Psoas muscle (tissue), 8 donors: ENCODE results near the gene LIX1L. TPM values are rescaled to one million over a fixed set of nuclear protein-coding genes. Genes with fewer than 3 reads are reported as not detected.

Experiments used
- ATAC-seq, 4 donors: fragments of 200-7000 bp; cut with Tn5 transposase; one replicate each; pipeline ENCODE4 v1.9.1; 2020; ENCODE audit warnings: moderate library complexity in 3 of 4, mild to moderate bottlenecking in 2 of 4
- DNase-seq, 2 donors: peaks; one replicate each; pipeline ENCODE4 v3.0.0-alpha.2; 2020
- H3K27ac ChIP-seq: fragments of 200-600 bp; one replicate; pipeline ENCODE4 v1.8.0; 2022
- H3K27me3 ChIP-seq, 3 donors: fragments of 200-600 bp in 1 of 3; one replicate each; pipeline versions ENCODE4 v1.6.1 to v1.8.0; 2013 to 2022; ENCODE audit warnings: low read length in 2 of 3, mild to moderate bottlenecking in 2 of 3, moderate library complexity in 1 of 3; ENCODE audit not compliant: insufficient read depth in 3 of 3
- H3K36me3 ChIP-seq, 2 donors: fragments of 200-600 bp in 1 of 2; one replicate each; pipeline versions ENCODE4 v1.6.1 to v1.8.0; 2013 to 2022; ENCODE audit warnings: low read depth in 1 of 2, mild to moderate bottlenecking in 1 of 2, moderate library complexity in 1 of 2; ENCODE audit not compliant: insufficient read depth in 1 of 2
- H3K4me1 ChIP-seq: fragments of 200-600 bp; one replicate; pipeline ENCODE4 v1.8.0; 2022
- H3K4me3 ChIP-seq: fragments of 200-600 bp; one replicate; pipeline ENCODE4 v1.8.0; 2022; ENCODE audit warnings: mild to moderate bottlenecking
- H3K9me3 ChIP-seq: fragments of 200-600 bp; one replicate; pipeline ENCODE4 v1.8.0; 2022
- CTCF ChIP-seq: fragments of 200-600 bp; IDR thresholded peaks from one replicate; pipeline ENCODE4 v1.8.0; 2022; ENCODE audit warnings: antibody characterized with exemption
- WGBS, 3 donors: extraction: QIAGEN DNeasy Blood & Tissue Kit; methylation state at CpG; one replicate each; pipeline versions ENCODE4 v1.1.6 to v1.1.7; 2013; 5-methylcytosine and 5-hydroxymethylcytosine counted together
- intact Hi-C, 2 donors: fragments of 100-400 bp; cut with DNase I; formaldehyde crosslinking; loops; one replicate each; pipeline versions ENCODE4 v1.11.0 to v1.14.2; 2022
- polyA plus RNA-seq, 3 donors: library from polyadenylated mRNA; stranded (reverse); fragments of 200-250 nt; gene quantifications; one replicate each; pipeline ENCODE4 v1.2.3, GENCODE V29; 2013
- total RNA-seq, 4 donors: library from RNA; stranded (reverse); fragmentation: NEBNext Ultra II Directional in 2 of 4; extraction: Animal tissue kit (Norgen Biotek cat#: 25700) in 2 of 4; gene quantifications; one replicate each; pipeline versions ENCODE4 v1.2.1 to v1.2.4, GENCODE V29; 2021 to 2023
- donor health status: healthy with polysubstance abuse.
- donor health status: DM: no; HTN: no; CAD: no; lungs with moderate emphysema.
- donor health status: Bipolar disorder and iron deficiency.
- donor health status: healthy.
- donor health status: DM: yes; HTN: yes; CAD: no.
- donor health status: DM: no; HTN: no; CAD: no.
- donor health status: DM: no; HTN: no; CAD: no.
- donor health status: DM: yes; HTN: yes; CAD: no.

Gene LIX1L
- total and polyA plus RNA-seq, 7 donors = 14.6 to 59.7 (median 28.1) TPM

GRCh38 chr1:145884675-145885074, 73.1 kb downstream of the LIX1L start:
- intact Hi-C loops = loop anchor here in 1 of 2 donors (5.0 kb wide), 1 partner anchor 83 kb away; no protein-coding TSS in a partner anchor
- TF ChIP-seq CTCF = no peak
- Histone ChIP-seq H3K27ac (no peak overlapping the region), H3K27me3 (no peaks in the 10 kb centered on the region), H3K4me3 (no peak overlapping the region), H3K4me1 (peaks cover 6% of the 10 kb centered on the region), H3K36me3 (no peaks in the 10 kb centered on the region), H3K9me3 (no peaks in the 10 kb centered on the region)
- 90 to 98% (median 91%) methylated on average over 1 of the region's 1 CpG for WGBS, 3 donors
- no peak for ATAC-seq
- DNase-seq = no peak

Other genes with a start within 250 kb of the LIX1L start
- not detected for gene CD160, start 238.5 kb downstream of the LIX1L start, total RNA-seq
- gene CD160, start 238.5 kb downstream of the LIX1L start, polyA plus RNA-seq = under 1 TPM in 1 of 3 donors, not detected in 2; 0.03 TPM
- 10 to 100 TPM; 44.5 to 81.6 (median 62.8) TPM for gene RNF115, start 133.9 kb downstream of the LIX1L start, total RNA-seq
- gene RNF115, start 133.9 kb downstream of the LIX1L start, polyA plus RNA-seq = 10 to 100 TPM in 2 of 3 donors, 1 to 10 TPM in 1; 3.2 to 52.6 (median 24.9) TPM
- 10 to 100 TPM; 13.2 to 21.8 (median 18.9) TPM for gene POLR3C, start 133.8 kb downstream of the LIX1L start, total RNA-seq
- 10 to 100 TPM in 1 of 3 donors, 1 to 10 TPM in 2; 8.6 to 16.8 (median 9.9) TPM for gene POLR3C, start 133.8 kb downstream of the LIX1L start, polyA plus RNA-seq
- 1 to 10 TPM; 1.4 to 2.9 (median 1.7) TPM for gene NUDT17, start 112.4 kb downstream of the LIX1L start, total RNA-seq
- gene NUDT17, start 112.4 kb downstream of the LIX1L start, polyA plus RNA-seq = 1 to 10 TPM; 1.6 to 2.7 (median 1.9) TPM
- 10 to 100 TPM in 3 of 4 donors, 1 to 10 TPM in 1; 9.7 to 18.2 (median 15.3) TPM for gene PIAS3, start 98.9 kb downstream of the LIX1L start, total RNA-seq
- gene PIAS3, start 98.9 kb downstream of the LIX1L start, polyA plus RNA-seq = 10 to 100 TPM; 14.4 to 26.2 (median 19.1) TPM
- 1 to 10 TPM; 2.6 to 6.0 (median 4.6) TPM for gene ANKRD35, start 72.2 kb downstream of the LIX1L start, total RNA-seq
- 10 to 100 TPM in 1 of 3 donors, 1 to 10 TPM in 2; 3.1 to 16.5 (median 7.8) TPM for gene ANKRD35, start 72.2 kb downstream of the LIX1L start, polyA plus RNA-seq
- gene ITGA10, start 48.0 kb downstream of the LIX1L start, total RNA-seq = 10 to 100 TPM in 1 of 4 donors, 1 to 10 TPM in 3; 1.0 to 18.0 (median 5.4) TPM
- 10 to 100 TPM in 1 of 3 donors, 1 to 10 TPM in 2; 1.4 to 24.8 (median 1.7) TPM for gene ITGA10, start 48.0 kb downstream of the LIX1L start, polyA plus RNA-seq
- gene PEX11B, start 39.3 kb downstream of the LIX1L start, total RNA-seq = 10 to 100 TPM; 19.3 to 36.3 (median 23.1) TPM
- 10 to 100 TPM; 22.8 to 34.8 (median 29.4) TPM for gene PEX11B, start 39.3 kb downstream of the LIX1L start, polyA plus RNA-seq
- gene RBM8A, start 30.5 kb downstream of the LIX1L start, total RNA-seq = 100 to 1,000 TPM in 3 of 4 donors, 10 to 100 TPM in 1; 82.9 to 254 (median 174) TPM
- gene RBM8A, start 30.5 kb downstream of the LIX1L start, polyA plus RNA-seq = 100 to 1,000 TPM; 193 to 527 (median 243) TPM
- gene ANKRD34A, start 6.6 kb upstream of the LIX1L start, total RNA-seq = 10 to 100 TPM in 1 of 4 donors, 1 to 10 TPM in 2, under 1 TPM in 1; 0.42 to 12.3 (median 4.9) TPM
- gene ANKRD34A, start 6.6 kb upstream of the LIX1L start, polyA plus RNA-seq = 10 to 100 TPM in 1 of 3 donors, 1 to 10 TPM in 2; 6.6 to 14.7 (median 7.4) TPM
- 10 to 100 TPM; 30.5 to 62.5 (median 48.9) TPM for gene POLR3GL, start 6.7 kb upstream of the LIX1L start, total RNA-seq
- 100 to 1,000 TPM in 1 of 3 donors, 10 to 100 TPM in 2; 59.9 to 139 (median 98.1) TPM for gene POLR3GL, start 6.7 kb upstream of the LIX1L start, polyA plus RNA-seq
- gene TXNIP, start 38.6 kb upstream of the LIX1L start, total RNA-seq = 1,000 to 10,000 TPM in 3 of 4 donors, 100 to 1,000 TPM in 1; 887 to 2,747 (median 1,374) TPM
- 1,000 to 10,000 TPM; 1,253 to 1,929 (median 1,863) TPM for gene TXNIP, start 38.6 kb upstream of the LIX1L start, polyA plus RNA-seq
- gene HJV, start 63.7 kb upstream of the LIX1L start, total RNA-seq = 100 to 1,000 TPM; 240 to 354 (median 317) TPM
- 100 to 1,000 TPM in 2 of 3 donors, 10 to 100 TPM in 1; 38.1 to 314 (median 168) TPM for gene HJV, start 63.7 kb upstream of the LIX1L start, polyA plus RNA-seq
- gene NBPF10, start 186.8 kb upstream of the LIX1L start, total RNA-seq = 1 to 10 TPM in 3 of 4 donors, under 1 TPM in 1; 0.86 to 2.4 (median 1.4) TPM
- 1 to 10 TPM in 1 of 3 donors, under 1 TPM in 2; 0.37 to 1.3 (median 0.43) TPM for gene NBPF10, start 186.8 kb upstream of the LIX1L start, polyA plus RNA-seq